ENCODE results near the gene KIAA0513.

KIAA0513 gene

GRCh38 chr16:85093705-85094104, 66.1 kb downstream of the KIAA0513 start:
- TF ChIP-seq, protein P1, sequence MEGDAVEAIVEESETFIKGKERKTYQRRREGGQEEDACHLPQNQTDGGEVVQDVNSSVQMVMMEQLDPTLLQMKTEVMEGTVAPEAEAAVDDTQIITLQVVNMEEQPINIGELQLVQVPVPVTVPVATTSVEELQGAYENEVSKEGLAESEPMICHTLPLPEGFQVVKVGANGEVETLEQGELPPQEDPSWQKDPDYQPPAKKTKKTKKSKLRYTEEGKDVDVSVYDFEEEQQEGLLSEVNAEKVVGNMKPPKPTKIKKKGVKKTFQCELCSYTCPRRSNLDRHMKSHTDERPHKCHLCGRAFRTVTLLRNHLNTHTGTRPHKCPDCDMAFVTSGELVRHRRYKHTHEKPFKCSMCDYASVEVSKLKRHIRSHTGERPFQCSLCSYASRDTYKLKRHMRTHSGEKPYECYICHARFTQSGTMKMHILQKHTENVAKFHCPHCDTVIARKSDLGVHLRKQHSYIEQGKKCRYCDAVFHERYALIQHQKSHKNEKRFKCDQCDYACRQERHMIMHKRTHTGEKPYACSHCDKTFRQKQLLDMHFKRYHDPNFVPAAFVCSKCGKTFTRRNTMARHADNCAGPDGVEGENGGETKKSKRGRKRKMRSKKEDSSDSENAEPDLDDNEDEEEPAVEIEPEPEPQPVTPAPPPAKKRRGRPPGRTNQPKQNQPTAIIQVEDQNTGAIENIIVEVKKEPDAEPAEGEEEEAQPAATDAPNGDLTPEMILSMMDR (IDR thresholded peaks at IDR 0.05; ENCODE audit: unreplicated experiment in 3 of 3): no peak

GRCh38 chr16:85094176-85094805, 66.7 kb downstream of the KIAA0513 start:
- TF ChIP-seq, protein P1 (IDR thresholded peaks at IDR 0.05; ENCODE audit: unreplicated experiment in 3 of 3): no peak
- no peaks in the 10 kb centered on the region for H3K36me3 Mint-ChIP-seq (ENCODE audit: low read depth)
- no peak overlapping the region for H3K27ac Mint-ChIP-seq
- H3K9me3 Mint-ChIP-seq: no peaks in the 10 kb centered on the region
- H3K4me1 Mint-ChIP-seq: peaks cover 16% of the 10 kb centered on the region
- H3K4me3 Mint-ChIP-seq: no peak overlapping the region
- peaks cover 27% of the 10 kb centered on the region for H3K27me3 Mint-ChIP-seq (ENCODE audit: low read depth)

More at GRCh38 chr16:85093705-85094104, 66.1 kb downstream of the KIAA0513 start:
- Mint-ChIP-seq H3K36me3 (ENCODE audit: low read depth) (no peaks in the 10 kb centered on the region), H3K9me3 (no peaks in the 10 kb centered on the region), H3K4me3 (no peak overlapping the region), H3K27ac (no peak overlapping the region), H3K4me1 (peaks cover 16% of the 10 kb centered on the region), H3K27me3 (ENCODE audit: low read depth) (peaks cover 26% of the 10 kb centered on the region)

DNA sequence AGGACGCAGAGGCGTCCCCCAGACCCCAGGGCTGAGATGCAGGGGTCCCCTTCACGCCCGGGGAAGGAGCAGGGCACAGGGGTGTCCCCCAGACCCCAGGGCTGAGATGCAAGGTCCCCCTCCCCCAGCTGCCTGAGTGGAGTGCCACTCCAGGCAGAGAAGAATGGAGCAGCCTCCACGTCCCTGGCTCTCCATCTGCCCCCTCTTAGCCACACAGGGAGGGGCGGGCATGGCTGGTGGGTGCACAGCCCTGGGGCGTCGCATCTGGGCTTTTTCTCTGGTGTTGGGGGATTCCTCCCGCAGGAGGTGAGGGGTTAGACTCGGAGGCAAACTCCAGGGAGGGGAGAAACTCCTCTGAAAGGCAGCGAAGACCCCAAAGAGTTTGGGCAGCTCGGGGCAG, 67.2 kb downstream of the KIAA0513 start:
- no peaks in the 10 kb centered on the region for H3K36me3 Mint-ChIP-seq (ENCODE audit: low read depth)
- H3K9me3 Mint-ChIP-seq: no peaks in the 10 kb centered on the region
- H3K27ac Mint-ChIP-seq: no peak overlapping the region
- no peak overlapping the region for H3K4me3 Mint-ChIP-seq
- TF ChIP-seq, protein P1 (IDR thresholded peaks at IDR 0.05; ENCODE audit: unreplicated experiment in 3 of 3): no peak
- H3K27me3 Mint-ChIP-seq (ENCODE audit: low read depth): peaks cover 25% of the 10 kb centered on the region
- peaks cover 13% of the 10 kb centered on the region for H3K4me1 Mint-ChIP-seq

GRCh38 chr16:85096921-85097320, 69.3 kb downstream of the KIAA0513 start:
- TF ChIP-seq, protein P1 (IDR thresholded peaks at IDR 0.05; ENCODE audit: unreplicated experiment in 3 of 3): no peak

DNA sequence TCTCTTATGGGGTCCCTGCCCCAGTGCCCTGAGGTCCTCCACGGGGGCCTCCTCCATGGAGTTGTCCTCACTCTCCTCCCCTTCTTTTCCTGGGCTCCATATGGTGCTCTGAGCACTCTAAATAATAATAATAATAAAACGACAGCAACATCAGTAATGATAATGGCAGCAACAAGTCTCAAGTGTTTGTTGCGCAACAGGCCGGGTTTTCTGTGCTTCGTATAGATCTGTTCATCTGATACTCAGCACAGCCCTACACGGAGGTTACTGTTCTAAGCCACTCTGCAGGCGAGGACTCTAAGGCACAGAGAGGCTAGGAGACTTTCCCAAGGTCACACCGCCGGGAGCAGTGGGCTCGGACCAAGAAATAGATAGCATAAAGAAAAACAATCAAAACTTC, 71.0 kb downstream of the KIAA0513 start:
- Mint-ChIP-seq H3K4me3 (peak overlapping the region in 1 of 3 experiments; percentile 13), H3K4me1 (peaks cover 4% of the 10 kb centered on the region), H3K36me3 (ENCODE audit: low read depth) (no peaks in the 10 kb centered on the region), H3K9me3 (no peaks in the 10 kb centered on the region), H3K27ac (no peak overlapping the region), H3K27me3 (ENCODE audit: low read depth) (peaks cover 27% of the 10 kb centered on the region)
- TF ChIP-seq, protein P1 (IDR thresholded peaks at IDR 0.05; ENCODE audit: unreplicated experiment in 3 of 3): no peak

More at GRCh38 chr16:85096921-85097320, 69.3 kb downstream of the KIAA0513 start:
- peaks cover 20% of the 10 kb centered on the region for H3K27me3 Mint-ChIP-seq (ENCODE audit: low read depth)
- no peaks in the 10 kb centered on the region for H3K36me3 Mint-ChIP-seq (ENCODE audit: low read depth)
- H3K9me3 Mint-ChIP-seq: no peaks in the 10 kb centered on the region
- no peak overlapping the region for H3K27ac Mint-ChIP-seq
- H3K4me3 Mint-ChIP-seq: no peak overlapping the region
- H3K4me1 Mint-ChIP-seq: no peaks in the 10 kb centered on the region

GRCh38 chr16:85100265-85100664, 72.7 kb downstream of the KIAA0513 start:
- Mint-ChIP-seq H3K4me1 (peaks cover 7% of the 10 kb centered on the region), H3K27ac (no peak overlapping the region), H3K4me3 (no peak overlapping the region), H3K27me3 (ENCODE audit: low read depth) (peaks cover 22% of the 10 kb centered on the region), H3K36me3 (ENCODE audit: low read depth) (no peaks in the 10 kb centered on the region), H3K9me3 (no peaks in the 10 kb centered on the region)
- TF ChIP-seq, protein P1 (IDR thresholded peaks at IDR 0.05; ENCODE audit: unreplicated experiment in 3 of 3): no peak
